ENCODE data around the gene TSPEAR.
"Not testable (repeated sequence)": the region's sequence is repeated elsewhere in the genome, so short reads cannot be mapped to it uniquely, and the experiment has no call there.

Gene TSPEAR

GRCh38 chr21:44571844-44572782 is 139.3 kb downstream of the TSPEAR start:
- DNase-seq (ENCODE audit: low read depth in 2 of 2): no peak

DNA sequence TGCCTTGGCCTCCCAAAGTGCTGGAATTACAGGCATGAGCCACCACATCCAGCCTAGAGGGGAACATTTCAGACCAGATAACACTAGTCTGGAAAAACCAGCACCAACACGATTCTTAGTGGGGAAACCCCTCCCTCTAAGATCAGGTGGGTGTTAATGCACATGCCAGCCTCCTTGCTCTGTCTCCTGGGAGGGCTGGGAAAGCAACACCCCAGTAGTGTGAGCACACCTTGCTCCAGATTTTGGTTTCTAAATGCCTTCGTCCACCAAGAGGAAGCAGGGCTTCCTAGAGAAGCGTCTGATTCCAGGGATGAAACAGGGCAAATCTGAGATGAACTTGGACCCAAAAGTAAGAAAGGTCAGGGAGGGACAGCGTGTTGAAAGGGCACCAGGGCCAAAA is 140.1 kb downstream of the TSPEAR start:
- no peak for DNase-seq (ENCODE audit: low read depth in 2 of 2)

DNA sequence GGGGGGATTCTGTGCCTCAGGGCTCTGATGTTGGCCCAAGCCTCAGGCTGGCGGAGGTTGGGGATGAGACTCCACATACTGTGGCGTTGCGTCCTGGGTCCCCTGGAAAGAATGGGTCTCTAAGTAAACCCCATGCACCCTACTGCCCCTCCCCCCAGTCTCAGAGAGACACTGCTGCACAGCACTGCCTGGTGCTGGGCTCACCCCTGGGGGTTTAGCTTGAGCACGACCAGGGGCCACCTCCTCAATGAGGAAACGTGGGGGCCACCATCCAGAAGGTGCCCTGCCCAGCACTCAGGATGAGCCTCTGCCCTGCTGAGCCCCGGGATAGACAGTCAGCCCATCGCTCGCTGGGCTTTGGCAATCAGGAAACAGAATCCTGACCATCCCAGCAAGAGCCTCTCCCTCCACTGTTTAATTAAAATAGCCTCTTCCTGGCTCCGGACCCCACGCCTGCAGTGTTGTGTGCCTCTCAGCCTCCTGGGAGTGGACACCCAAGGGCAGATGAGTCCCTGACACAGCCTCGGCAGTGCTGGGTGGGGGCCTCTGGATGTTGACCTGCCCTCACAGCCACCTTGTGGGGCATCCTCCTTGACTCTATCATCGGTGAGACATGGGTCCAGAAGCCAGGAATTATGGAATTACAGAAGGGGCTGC is 141.4 kb downstream of the TSPEAR start:
- no peak for DNase-seq (ENCODE audit: low read depth in 2 of 2)

DNA sequence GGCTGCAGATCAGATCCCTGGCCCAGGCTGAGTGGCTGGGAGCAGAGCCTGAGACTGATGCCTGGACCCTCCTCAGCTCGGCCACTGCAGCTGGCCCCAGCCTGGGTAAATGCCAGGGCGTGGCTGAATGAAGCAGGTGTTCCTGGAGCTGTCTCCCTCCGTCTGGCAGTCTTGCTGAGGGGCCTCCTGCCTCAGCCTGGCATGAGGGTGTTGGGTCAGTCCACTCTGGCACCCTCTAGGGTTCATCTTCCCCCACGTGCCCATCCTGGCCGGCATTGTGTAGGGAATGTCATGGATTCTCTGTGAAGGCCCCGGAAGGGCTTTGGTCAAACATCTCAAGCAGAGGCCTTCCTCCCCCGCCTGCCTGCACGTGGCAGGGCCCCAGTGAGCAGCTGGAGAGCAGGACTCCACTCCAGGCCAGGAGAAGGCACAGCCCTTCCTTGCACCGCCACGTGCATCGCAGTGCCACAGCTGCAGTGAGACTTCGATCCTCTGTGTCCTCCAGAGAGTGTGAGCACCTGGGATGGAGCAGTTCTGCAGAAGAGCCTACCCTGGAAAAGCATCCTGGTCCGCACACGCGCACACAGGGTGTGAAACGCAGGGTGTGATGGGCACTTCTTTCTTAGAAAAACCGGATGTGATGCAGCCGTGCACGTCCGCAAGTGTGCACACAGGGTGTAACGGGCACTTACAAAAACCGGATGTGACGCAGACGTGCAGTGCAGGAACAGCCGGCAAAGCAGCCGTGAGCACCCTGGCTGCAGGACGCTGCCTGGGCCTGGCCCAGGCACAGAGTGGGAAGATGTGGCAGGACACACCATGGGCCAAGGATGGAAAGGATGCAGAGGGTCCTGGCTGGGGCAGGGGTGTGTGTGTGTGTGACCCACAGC is 142.5 kb downstream of the TSPEAR start:
- no peak for DNase-seq (ENCODE audit: low read depth in 2 of 2)

DNA sequence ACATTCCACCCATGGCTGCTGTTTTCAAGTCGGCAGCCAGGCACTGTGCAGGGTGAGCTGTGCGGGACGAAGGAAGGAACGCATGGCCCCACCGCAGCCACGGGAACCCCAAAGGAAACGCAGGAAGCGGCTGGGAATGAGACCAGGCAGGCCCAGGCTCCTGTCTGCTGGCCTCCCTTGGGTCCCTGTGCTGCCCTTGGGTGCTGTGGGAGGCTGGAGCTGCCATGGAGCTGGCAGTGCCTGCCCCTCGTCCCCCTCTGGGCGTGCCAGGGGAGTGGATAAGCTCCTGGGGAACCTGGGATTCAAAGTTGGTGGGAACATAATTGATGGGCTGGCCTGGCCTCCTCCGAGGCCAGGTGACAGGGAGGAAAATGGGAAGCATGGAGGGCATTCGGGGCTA is 143.1 kb downstream of the TSPEAR start:
- DNase-seq (ENCODE audit: low read depth in 2 of 2): no peak

GRCh38 chr21:44567481-44568171 is 143.7 kb downstream of the TSPEAR start:
- DNase-seq (ENCODE audit: low read depth in 2 of 2): no peak

- no peak for DNase-seq (ENCODE audit: low read depth in 2 of 2)
Measured at GRCh38 chr21:44566403-44566802, 145.0 kb downstream of the TSPEAR start.

DNA sequence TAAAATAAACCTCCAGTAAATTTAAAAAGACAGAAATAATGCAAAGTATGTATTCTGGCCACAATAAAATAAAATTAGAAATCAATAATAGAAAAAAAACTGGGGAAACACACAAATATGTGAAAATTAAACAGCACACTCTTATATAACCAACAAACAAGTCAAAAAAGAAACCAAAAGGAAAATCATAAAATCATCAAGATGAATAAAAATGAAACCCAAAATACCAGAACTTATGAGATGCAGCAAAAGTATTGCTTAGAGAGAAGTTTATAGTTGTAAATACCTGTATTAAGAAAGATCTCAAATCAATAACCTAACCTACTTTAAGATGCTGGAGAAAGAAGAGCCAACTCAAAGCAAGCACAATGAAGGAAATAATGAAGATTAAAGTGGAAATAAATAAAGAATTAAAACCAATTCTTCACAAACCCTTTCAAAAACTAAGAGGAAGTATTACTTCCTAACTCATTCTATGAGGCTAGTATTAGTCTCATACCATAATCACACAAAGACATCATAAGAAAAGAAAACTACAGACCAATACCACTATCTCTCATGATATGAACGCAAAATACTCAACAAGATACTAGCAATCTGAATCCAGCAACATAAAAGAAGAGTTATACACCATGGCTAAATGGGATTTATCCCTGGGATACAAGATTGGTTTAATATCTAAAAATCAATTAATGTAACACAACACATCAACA is 146.3 kb downstream of the TSPEAR start:
- no peak for DNase-seq (ENCODE audit: low read depth in 2 of 2)

DNA sequence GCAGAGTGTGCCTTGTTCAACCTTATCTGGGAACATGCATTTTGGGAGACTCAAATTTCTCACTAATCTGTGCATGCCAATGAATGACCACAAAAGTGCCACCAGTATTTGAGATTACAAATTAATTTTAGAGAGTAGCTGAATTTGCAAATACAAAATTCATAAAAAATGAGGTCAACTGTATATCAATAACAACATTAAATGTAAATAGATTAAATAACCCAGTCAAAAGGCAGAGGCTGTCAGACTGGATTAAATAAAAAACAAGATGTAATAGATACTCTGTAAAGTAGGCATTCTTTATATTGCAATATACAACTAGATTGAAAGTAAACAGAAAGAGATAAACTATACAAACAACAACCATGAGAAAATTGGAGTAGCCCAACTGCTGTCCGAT is 147.3 kb downstream of the TSPEAR start:
- DNase-seq (ENCODE audit: low read depth in 2 of 2): no peak

DNA sequence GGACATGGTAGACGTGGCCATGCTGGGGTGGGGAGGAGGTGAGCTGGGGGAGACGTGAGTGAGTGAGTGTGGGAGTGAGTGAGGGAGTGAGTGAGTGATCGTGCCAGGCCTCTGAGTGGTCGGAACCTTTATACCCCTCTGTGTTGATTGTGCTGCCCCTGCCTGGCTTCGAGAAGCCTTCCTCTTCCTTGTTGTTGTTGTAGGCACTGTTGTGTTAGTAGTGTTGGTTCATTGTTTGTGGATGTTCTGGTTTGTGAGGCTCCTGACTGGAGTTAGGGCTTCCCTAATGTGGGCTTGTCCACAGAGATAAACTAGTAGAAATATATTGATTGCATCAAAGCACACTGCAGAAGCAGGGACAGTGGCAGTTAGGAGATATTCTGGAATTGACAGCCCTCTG is 152.7 kb downstream of the TSPEAR start, which contains the start of gene KRTAP10-3:
Gene KRTAP10-3 (minus strand): TSS at position 101 of the 400 bp plus-strand sequence. CDS start 80 bp downstream, at position 21.
- no peak for DNase-seq (ENCODE audit: low read depth in 2 of 2)

DNA sequence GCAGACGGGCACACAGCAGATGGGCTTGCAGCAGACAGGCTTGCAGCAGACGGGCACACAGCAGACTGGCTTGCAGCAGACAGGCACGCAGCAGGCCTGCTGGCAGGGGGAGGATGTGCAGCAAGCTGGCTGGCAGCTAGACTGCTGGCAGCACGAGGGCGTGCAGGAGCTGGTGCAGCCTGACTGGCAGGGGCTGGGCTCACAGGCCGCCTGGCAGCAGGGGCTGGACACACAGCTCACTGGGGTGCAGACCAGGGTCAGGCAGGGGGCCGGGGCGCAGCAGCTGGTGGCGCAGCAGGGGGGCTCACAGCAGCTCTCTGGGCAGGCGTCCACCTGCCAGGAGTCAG is 153.1 kb downstream of the TSPEAR start:
- not testable (repeated sequence) for DNase-seq (ENCODE audit: low read depth in 2 of 2)

DNA sequence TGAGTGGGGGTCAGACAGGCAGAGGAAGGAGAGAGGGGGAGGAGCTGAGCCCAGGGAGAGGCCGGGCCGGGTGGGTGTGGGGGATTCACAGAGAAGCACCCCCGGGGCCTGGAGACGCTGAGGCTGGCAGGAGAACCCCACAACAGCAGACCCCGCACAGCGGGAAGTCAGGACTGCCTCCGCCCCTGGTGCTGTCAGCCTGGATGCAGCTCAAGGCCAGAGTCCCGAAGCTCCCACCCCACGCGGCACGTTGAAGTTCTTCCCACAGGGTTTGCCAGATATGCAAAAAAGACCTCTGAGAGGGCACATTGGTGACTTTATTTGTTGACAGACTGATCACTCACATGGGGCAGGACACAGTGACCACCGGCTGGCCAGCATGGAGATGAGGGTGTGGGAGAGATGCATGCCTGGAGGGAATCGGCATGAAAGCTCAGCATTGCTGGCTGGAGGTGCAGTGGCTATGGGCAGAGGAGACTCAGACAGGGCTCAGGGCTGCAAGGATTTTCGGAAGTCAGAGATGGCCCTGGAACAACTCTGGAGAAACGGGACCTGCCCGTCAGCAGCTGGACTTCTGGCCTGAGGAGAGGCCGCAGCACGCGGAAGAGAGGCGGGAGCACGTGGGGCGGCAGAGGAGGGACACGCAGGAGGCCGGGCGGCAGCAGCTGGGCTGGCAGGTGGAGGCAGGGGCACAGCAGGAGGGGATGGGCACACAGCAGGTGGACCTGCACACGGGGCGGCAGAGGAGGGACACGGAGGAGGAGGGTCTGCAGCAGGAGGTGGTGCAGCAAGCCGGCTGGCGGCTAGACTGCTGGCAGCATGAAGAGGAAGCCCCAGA is 153.7 kb downstream of the TSPEAR start:
- DNase-seq (ENCODE audit: low read depth in 2 of 2): no peak

DNA sequence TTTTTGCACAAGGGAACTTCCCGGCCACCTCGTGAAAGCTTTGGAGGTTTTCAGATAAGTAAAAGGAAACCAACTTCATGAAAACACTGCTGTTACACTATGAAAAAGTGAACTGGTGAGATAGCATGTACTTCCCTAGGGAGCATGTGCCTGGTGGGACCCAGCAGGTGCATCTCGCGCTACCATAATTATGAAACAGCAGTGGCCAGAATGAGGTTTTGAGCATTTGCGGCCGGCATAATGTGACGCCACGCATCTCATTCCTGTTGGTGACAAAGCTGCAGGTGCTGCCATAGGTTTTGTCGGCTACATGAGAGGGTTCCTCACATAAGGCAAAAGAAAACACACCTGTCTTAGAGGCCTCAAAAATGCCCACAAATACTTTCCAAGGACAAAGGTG is 154.5 kb downstream of the TSPEAR start:
- no peak for DNase-seq (ENCODE audit: low read depth in 2 of 2)

GRCh38 chr21:44555200-44555875 is 156.0 kb downstream of the TSPEAR start:
- no peak for DNase-seq (ENCODE audit: low read depth in 2 of 2)

DNA sequence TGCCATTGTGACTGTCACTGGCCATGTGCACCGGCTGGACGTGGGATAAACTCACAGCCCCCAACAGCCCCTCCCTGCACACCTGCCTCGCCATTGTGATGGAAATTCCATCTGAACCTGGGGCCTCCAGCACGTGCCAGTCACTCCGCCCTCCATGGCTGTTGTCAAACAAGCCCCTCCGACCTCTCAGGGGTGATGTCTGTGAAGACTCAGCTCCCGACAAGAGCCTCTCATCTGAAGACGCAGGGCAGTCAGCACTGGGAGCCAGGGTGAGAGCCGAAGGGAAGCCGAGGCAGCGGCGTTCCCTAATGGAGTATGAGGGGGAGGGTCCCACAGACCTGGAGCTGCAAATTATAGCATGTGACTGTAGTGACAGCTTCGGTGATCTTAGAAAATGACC is 158.7 kb downstream of the TSPEAR start:
- no peak for DNase-seq (ENCODE audit: low read depth in 2 of 2)

GRCh38 chr21:44552136-44552535 is 159.2 kb downstream of the TSPEAR start:
- no peak for DNase-seq (ENCODE audit: low read depth in 2 of 2)

- DNase-seq (ENCODE audit: low read depth in 2 of 2): no peak
Measured at GRCh38 chr21:44551340-44551961, 159.9 kb downstream of the TSPEAR start, which contains the start of gene KRTAP10-2. Gene KRTAP10-2, minus strand, starts transcription at chr21:44551505. Its CDS starts 47 bp downstream, at chr21:44551458.

DNA sequence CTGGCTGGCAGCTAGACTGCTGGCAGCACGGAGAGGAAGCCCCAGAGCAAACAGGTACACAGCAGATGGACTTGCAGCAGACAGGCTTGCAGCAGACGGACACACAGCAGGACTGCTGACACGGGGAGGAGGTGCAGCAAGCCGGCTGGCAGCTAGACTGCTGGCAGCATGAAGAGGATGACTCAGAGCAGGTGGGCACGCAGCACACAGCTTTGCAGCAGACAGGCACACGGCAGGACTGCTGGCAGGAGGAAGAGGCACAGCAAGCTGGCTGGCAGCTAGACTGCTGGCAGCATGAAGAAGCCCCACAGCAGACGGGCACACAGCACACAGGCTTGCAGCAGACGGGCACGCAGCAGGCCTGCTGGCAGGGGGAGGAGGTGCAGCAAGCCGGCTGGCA is 160.6 kb downstream of the TSPEAR start:
- DNase-seq (ENCODE audit: low read depth in 2 of 2): no peak

DNA sequence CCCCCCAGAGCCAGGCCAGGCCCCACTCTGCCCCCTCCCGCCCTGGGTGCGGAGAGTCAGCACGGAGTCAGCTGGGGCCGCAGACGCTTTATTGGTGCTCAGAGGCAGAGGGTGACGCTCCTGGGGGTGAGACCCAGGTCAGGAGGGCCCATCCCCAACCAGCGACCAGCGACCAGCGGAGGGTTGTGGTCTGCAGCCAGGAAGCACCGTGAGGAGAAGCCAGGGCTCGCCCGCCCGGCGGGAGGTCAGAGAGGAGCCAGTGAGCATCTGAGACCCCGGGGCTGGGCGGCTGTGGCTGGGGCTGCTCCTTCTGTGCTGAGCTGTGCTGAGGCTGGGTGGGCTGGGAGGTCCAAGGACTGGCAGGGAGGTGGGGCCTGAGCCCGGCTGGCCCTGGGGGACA is 161.1 kb downstream of the TSPEAR start:
- not testable (repeated sequence) for DNase-seq (ENCODE audit: low read depth in 2 of 2)

Measured in stimulated activated CD8-positive, alpha-beta memory T cell treated with anti-CD3 and anti-CD28 coated beads, Interleukin-2, amount 100 ng/mL, for 48 hours (primary cell).